HG03103 (cell line): ENCODE measurements around the gene MAN1B1.

ENCODE experiments used
- ATAC-seq: cut with Tn5 transposase; IDR thresholded peaks from one replicate; pipeline ENCODE4 v1.9.1; 2021; ENCODE audit warnings: low read depth; ENCODE audit not compliant: unreplicated experiment

Gene MAN1B1

GRCh38 chr9:137158625-137159024 lies 71.8 kb downstream of the MAN1B1 start:
- ATAC-seq, result no peak
